GM10266 (cell line): Measurements from ENCODE around the gene MAPK8.
A peak's percentile ranks its signal among the peaks of the same experiment; 100 is the strongest.

Source experiments
- DNase-seq: peaks from one replicate; pipeline ENCODE4 v3.0.0; 2012; ENCODE audit errors: extremely low spot score
- TF ChIP-seq, protein P1 (sequence below): IDR thresholded peaks from 2 replicates; pipeline ENCODE4 v1.5.1; 2012; ENCODE audit warnings: mild to moderate bottlenecking, low read depth; ENCODE audit not compliant: control insufficient read depth, insufficient read depth; ENCODE audit errors: missing control alignments

The MAPK8 gene

DNA sequence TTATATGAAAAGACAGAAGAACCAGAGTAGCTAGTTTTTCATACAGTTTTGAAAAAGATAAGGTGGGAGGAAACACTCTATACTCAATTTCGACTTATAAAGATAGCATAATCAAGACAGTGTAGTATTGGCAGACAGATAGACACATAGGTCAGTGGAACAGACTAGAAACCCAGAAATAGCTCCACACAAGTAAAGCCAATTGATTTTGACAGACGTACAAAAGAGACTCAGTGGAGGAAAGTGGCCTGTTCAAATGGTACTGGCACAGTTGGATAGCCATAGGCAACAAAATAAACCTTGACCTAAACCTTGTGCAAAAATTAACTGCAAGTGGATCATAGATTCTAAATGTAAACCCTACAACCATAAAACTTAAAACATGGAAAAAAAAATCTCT is 46.8 kb downstream of the MAPK8 start:
- TF ChIP-seq, protein P1, sequence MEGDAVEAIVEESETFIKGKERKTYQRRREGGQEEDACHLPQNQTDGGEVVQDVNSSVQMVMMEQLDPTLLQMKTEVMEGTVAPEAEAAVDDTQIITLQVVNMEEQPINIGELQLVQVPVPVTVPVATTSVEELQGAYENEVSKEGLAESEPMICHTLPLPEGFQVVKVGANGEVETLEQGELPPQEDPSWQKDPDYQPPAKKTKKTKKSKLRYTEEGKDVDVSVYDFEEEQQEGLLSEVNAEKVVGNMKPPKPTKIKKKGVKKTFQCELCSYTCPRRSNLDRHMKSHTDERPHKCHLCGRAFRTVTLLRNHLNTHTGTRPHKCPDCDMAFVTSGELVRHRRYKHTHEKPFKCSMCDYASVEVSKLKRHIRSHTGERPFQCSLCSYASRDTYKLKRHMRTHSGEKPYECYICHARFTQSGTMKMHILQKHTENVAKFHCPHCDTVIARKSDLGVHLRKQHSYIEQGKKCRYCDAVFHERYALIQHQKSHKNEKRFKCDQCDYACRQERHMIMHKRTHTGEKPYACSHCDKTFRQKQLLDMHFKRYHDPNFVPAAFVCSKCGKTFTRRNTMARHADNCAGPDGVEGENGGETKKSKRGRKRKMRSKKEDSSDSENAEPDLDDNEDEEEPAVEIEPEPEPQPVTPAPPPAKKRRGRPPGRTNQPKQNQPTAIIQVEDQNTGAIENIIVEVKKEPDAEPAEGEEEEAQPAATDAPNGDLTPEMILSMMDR: no peak
- DNase-seq: no peak

DNA sequence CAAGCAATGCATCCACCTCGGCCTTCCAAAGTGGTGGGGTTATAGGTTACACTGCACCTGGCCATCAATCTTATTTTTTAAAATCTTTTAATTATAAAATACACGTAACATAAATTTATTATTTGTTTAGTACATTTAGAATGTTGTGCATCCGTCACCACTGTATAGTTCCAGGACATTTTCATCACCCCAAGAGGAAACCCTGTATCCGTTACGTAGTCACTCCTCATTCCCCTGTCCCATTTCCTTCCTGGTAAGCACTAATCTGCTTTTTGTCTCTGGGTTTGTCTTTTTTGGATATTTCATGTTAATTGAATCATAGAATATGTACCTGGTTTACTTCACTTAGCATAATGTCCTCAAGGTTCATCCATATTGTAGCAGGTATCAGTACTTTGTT is 51.2 kb downstream of the MAPK8 start:
- DNase-seq: no peak
- TF ChIP-seq, protein P1: no peak

DNA sequence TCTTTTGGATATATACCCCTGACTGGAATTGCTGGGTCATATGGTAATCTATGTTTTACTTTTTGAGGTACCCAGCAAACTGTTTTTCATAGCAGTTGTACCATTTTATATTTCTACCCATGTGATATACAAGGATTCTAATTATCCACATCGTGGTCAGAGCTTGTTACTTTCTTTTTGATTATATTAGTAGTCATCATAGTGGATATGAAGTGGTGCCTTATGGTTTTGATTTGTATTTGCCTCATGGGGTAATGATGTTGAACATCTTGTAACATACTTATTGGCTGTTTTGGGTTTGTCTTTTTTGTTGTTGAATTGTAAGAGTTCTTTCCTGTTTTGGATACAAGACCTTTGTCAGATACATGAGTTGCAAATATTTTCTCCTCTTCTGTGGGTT is 51.7 kb downstream of the MAPK8 start:
- no peak for DNase-seq
- TF ChIP-seq, protein P1: no peak

GRCh38 chr10:48358838-48359237 is 52.4 kb downstream of the MAPK8 start:
- TF ChIP-seq, protein P1: no peak
- DNase-seq: no peak

GRCh38 chr10:48361176-48361575 is 54.7 kb downstream of the MAPK8 start:
- TF ChIP-seq, protein P1: no peak
- no peak for DNase-seq

DNA sequence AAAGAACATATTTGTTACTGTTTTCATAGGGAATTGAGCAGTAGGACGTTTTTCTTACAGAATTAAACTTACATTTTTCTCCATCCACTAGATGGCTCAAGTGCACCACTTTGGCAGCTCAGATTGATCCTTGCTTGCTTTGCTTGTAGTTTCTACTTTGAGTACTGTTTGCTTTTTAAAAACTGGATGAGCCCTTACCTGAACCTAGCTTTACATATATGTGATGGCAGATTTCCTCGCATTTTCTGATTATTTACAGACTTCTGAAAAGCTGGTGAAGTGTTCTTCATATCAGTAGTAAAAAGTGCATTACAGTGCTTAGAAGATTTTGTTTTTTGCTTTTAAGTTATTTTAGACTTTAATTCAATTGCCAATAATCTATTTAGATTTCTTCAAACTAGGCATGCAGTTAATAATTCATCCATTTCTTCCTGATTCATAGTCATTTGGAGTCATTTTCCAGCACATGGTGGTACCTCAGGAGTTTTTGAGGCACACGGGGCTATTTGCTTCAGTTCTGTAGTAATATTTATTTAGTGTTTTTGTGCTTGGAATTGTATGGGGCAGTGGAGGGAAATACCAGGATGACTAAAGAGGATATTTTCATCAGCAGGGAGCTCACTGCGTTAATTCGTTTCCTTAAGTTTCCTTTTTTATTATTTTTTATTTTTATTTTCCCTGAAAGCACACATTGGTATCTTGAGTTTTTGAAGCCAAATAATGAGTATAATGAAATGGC is 57.3 kb downstream of the MAPK8 start:
- TF ChIP-seq, protein P1: peak; percentile 74

GRCh38 chr10:48364659-48365405 is 58.4 kb downstream of the MAPK8 start:
- TF ChIP-seq, protein P1: no peak
- DNase-seq: no peak

More for the DNA sequence above, 57.3 kb downstream of the MAPK8 start:
- DNase-seq: peak; percentile 37
